A673 (cell line): ENCODE measurements around the gene CPN2.

Experiments
- EZH2 ChIP-seq: fragments of 200-600 bp; sonication (generic); IDR thresholded peaks from 2 replicates; pipeline ENCODE4 v1.6.1; 2017; ENCODE audit warnings: borderline replicate concordance, low read depth, mild to moderate bottlenecking, mixed read lengths, antibody characterized with exemption, low read length; ENCODE audit not compliant: poor library complexity, severe bottlenecking
- TF ChIP-seq, protein P1 (sequence below): fragments of 300-800, 200-600 bp; sonication (generic); conservative IDR thresholded peaks from 2 replicates; pipeline ENCODE4 v1.5.1; 2017; ENCODE audit warnings: low read depth, mild to moderate bottlenecking, antibody characterized with exemption, low read length, moderate library complexity, mixed read lengths

GRCh38 chr3:194326968-194327217 lies 24.2 kb downstream of the CPN2 start:
- no peak for TF ChIP-seq EZH2
- TF ChIP-seq, protein P1, sequence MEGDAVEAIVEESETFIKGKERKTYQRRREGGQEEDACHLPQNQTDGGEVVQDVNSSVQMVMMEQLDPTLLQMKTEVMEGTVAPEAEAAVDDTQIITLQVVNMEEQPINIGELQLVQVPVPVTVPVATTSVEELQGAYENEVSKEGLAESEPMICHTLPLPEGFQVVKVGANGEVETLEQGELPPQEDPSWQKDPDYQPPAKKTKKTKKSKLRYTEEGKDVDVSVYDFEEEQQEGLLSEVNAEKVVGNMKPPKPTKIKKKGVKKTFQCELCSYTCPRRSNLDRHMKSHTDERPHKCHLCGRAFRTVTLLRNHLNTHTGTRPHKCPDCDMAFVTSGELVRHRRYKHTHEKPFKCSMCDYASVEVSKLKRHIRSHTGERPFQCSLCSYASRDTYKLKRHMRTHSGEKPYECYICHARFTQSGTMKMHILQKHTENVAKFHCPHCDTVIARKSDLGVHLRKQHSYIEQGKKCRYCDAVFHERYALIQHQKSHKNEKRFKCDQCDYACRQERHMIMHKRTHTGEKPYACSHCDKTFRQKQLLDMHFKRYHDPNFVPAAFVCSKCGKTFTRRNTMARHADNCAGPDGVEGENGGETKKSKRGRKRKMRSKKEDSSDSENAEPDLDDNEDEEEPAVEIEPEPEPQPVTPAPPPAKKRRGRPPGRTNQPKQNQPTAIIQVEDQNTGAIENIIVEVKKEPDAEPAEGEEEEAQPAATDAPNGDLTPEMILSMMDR: no peak
